Omental fat pad (tissue), 4 donors: Measurements from ENCODE around the gene TEX19. TPM values are rescaled to one million over a fixed set of nuclear protein-coding genes. Genes with fewer than 3 reads are reported as not detected.
A peak's percentile ranks its signal among the peaks of the same experiment; 100 is the strongest.

Experiments used
- ATAC-seq: fragments of 150-250 bp; one replicate; pipeline ENCODE4 v1.9.1; 2016; ENCODE audit warnings: mild to moderate bottlenecking, moderate library complexity; ENCODE audit not compliant: low FRiP score
- DNase-seq: peaks from one replicate; pipeline ENCODE4 v3.0.0-alpha.2; 2019; ENCODE audit warnings: low spot score
- CTCF ChIP-seq, 3 donors: fragments of 450-650 bp; IDR thresholded peaks; one replicate each; pipeline ENCODE4 v1.5.1; 2016 to 2017; ENCODE audit warnings: antibody characterized with exemption in 3 of 3, mild to moderate bottlenecking in 3 of 3, moderate library complexity in 2 of 3
- total RNA-seq, 4 donors: library from RNA; depleted of rRNA; stranded (reverse); fragments of >200 nt; gene quantifications; one replicate each; pipeline ENCODE4 v1.1.0, GENCODE V29; 2016

TEX19 gene
- total RNA-seq, 4 donors from 2014 or later, result not detected

GRCh38 chr17:82333279-82334171 is 25.5 kb upstream of the TEX19 start, which contains the start of gene SECTM1:
SECTM1 (minus strand) TSS chr17:82333766; CDS start chr17:82327240, 6,526 bp downstream.
- no peak for TF ChIP-seq CTCF (IDR thresholded peaks at IDR 0.05)
- ATAC-seq (peak; percentile 15), DNase-seq (no peak)

DNA sequence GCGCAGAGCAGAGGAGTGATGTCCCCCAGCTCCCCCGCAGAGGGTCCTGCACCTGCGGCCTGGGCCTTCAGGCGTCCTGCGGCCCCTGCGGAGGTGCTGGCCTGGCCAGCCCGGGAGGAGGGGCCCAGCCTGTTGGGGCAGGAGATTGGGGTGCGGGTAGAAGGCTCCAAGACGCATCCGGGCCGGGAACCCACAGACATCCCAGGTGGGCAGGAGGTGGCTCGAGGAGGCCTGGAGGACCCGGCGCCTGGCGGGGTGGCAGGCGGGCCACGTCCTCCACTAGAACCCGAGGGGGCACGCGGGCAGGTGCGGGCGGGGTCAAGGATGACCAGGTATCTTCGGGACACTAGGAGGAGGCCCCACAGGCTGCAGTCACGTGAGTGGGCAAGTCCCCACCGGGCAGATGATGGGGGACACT is 24.8 kb upstream of the TEX19 start:
- no peak for TF ChIP-seq CTCF (IDR thresholded peaks at IDR 0.05)
- DNase-seq, result no peak
- ATAC-seq, result no peak

DNA sequence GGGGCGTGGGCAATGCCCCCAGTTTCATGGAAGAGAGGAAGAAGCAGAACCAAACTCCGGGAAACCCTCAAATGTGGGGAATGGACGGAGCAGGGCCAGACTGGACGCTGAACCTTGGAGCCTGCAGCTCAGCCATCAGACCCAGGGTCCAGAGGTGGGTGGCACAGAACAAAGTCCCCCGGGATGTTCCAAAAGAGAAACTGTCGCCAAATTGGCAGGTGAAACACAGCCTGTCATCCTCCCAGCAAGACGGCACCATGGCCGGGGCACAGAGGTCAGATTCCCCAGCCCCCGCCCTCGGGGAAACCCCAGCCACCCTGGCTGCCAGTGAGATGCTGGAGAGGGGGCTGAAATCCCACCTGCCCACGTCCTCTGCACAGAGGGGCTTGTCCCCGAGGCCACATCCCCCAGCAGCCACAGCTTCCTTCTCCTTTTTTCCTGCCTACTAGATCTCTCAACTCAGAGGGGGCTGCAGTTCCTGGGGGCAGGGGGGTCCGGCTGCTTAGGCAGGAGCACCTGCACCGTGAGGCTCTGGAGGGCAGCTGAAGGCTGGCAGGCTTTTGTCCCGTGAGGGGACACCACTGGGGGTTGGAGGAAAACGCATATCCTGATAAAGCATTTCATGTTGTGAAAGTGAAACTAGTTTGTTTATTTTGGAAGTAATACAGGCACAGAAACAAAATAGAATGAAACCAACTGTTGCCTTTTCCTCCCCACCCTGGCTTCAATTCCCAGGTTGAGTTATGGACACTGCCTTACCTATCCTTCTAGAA is 24.2 kb upstream of the TEX19 start:
- ATAC-seq (no peak), DNase-seq (no peak)
- TF ChIP-seq CTCF (IDR thresholded peaks at IDR 0.05), result no peak

DNA sequence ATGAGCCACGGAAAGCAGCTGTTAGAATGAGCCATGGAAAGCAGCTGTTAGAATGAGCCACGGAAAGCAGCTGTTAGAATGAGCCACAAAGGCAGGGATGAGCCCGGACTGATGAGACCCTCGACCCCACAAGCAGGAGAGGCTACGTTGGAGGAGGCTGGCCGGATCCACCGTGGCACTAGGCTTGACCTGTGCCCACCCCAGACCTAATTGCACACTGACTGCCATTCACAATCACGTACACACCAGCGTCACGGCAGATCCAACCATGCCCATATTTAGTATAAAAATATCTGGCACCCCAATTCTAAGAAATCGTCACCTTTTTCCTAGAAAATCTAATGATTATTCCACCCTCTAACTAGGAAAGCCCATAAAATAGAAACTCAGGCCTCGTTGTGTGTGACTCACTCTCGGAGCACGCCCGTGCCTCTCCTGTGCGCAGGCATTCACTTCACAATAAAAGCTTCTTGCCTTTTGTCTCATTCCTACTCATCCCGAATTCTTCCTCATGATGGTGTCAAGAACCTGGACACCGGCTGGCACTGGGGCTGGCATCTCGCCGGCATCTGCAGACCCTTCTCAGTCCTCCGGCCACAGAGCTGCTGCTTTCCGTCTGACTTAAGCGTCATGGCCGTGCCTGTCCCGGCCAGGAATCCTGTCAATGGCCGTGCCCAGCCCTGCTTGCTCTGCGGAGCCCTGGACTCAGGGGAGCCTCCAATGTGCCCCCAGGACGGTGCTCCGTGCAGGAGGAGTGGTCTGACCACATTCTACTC is 20.0 kb upstream of the TEX19 start:
- peak; percentile 83 for ATAC-seq
- no peak for TF ChIP-seq CTCF (IDR thresholded peaks at IDR 0.05)
- no peak for DNase-seq

GRCh38 chr17:82339634-82340580 is 19.1 kb upstream of the TEX19 start:
- DNase-seq, result no peak
- ATAC-seq, result no peak
- no peak for TF ChIP-seq CTCF (IDR thresholded peaks at IDR 0.05)
